GM21381 (cell line): Measurements from ENCODE around the gene PIGL.
"Not testable (repeated sequence)": the region's sequence is repeated elsewhere in the genome, so short reads cannot be mapped to it uniquely, and the experiment has no call there.

Experiments used
- ATAC-seq: cut with Tn5 transposase; IDR thresholded peaks from one replicate; pipeline ENCODE4 v1.9.1; 2021; ENCODE audit warnings: mild to moderate bottlenecking, moderate library complexity; ENCODE audit not compliant: unreplicated experiment

Gene PIGL

DNA sequence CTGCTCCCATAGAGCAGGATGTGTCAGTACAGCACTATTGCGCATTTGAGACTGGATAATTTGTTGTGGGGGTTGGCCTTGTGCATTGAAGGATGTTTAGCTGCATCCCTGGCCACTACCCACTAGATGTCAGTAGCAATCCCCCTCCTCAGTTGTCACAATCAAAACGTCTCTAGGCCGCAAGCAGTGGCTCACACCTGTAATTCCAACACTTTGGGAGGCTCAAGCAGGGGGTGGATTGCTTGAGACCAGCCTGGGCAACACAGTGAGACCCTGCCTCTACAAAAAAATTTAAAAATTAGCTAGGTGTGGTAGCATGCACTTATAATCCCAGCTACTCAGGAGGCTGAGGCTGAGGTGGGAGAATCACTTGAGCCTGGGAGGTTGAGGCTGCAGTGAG lies 87.8 kb downstream of the PIGL start:
- ATAC-seq, result no peak

DNA sequence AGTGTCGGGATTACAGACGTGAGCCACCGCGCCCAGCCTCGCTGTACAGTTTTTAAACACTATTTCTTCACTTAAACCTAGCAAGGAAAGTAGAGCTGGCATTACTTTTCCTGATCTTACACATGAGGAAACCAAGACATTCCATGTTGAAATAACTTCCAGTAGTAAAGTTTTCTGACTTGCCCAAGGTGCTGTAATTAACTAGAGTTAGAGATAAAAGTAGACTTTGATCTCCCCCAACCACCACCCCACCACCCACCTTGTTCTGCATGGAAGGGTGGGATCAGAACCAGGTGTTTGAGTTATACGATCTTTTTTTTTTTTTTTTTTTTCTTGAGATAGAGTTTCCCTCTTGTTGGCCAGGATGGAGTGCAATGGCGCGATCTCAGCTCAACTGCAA lies 89.2 kb downstream of the PIGL start:
- no peak for ATAC-seq

DNA sequence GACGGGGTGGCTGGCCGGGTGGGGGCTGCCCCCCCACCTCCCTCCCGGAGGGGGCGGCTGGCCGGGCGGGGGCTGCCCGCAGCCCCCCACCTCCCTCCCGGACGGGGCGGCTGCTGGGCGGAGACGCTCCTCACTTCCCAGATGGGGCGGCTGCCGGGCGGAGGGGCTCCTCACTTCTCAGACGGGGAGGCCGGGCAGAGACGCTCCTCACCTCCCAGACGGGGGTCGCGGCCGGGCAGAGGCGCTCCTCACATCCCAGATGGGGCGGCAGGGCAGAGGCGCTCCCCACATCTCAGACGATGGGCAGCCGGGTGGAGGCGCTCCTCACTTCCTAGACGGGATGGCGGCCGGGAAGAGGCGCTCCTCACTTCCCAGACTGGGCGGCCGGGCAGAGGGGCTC lies 95.1 kb downstream of the PIGL start:
- ATAC-seq, result not testable (repeated sequence)

DNA sequence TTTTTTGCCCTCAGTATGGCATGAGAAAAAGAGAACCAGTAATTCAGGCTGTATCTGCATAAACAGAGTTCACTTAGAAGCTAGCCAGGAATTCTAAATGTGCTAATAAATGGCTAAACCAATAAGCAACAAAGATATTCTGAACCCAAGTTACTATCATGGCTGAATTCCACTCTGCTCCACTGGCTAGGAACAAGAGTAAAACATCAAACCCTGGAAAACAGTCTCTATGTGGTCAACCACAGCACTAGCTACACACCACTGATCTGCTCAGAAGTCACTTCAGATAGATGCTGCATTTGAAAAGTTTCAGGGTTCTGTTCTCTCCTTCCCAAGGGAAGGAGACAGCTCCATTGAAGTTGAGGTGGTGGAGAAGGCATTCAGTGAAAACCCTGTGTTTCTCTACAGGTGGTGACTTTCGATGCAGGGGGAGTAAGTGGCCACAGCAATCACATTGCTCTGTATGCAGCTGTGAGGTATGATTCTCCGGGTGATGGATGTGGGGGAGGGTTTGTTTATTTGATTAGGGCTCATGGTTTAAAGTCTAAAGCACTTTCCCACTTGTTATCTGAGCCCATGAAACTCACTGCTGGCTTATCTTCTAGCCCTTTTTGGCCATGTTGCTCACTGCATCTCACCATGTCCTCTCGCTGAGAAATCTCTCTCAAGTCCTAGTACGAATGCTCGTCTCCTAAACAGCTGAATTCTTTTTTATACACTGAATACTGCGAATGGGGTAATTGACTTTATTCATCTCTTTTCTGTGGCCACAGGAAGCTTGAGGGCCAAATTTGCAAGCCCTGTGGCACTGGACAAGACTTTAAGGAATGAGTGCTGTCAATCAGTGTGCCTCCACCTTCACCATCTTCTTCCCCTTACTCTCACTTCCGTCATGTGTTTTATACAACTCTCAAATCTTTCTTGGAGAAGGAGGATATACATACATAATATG lies 96.4 kb downstream of the PIGL start:
- ATAC-seq, result no peak

DNA sequence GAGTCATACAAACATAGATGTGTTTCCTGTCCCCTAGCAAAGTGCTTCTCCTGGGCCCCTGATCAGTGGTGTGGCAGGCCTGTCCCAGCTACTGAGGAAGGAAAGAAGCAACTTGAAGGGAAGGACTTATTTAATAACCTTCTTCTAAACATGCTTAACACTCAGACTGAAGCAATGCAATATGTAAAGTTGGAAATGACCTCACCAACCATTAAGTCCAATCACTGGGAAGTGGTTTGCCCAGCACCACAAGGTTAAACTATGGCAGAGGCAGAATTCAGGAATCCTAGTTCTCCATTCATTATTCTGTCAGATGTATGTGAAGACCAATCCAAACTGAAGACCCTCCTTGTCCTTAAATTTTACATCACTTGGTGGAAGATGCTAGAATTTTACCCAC lies 97.2 kb downstream of the PIGL start:
- ATAC-seq, result no peak

DNA sequence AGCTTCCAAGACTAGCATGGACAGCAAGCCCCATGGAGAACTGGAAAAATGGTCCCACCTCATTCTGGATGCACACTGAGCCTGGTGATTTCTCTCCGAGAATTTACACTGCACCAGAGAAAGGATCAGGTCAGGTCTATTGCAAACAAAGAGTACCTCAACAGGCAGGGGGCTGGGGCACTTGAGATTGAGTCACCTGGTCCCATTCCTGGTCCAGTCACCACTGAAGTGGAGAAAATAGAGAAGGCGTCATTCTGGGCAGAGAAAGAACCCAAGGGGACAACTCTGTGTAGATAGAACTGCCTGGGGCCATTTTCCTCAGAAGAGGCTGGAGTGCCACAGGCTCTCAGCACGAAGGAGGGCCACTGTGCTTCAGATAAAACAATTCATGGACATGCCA lies 97.8 kb downstream of the PIGL start:
- no peak for ATAC-seq

DNA sequence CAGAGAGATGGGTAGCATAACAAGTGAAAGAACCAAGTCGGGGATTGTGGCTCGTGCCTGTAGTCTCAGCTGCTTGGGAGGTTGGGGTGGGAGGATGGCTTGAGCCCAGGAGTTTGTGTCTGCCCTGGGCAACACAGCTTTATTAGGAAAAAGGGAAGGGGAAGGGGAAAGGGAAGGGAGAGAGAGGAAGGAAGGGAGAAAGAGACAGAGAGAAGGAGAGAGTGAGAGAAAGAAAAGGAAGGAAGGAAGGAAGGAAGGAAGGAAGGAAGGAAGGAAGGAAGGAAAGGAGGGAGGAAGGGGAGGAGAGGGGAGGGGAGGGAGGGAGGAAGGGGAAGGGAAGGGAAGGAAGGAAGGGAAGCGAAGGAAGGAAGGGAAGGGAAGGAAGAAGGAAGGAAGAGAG lies 103.0 kb downstream of the PIGL start:
- no peak for ATAC-seq

DNA sequence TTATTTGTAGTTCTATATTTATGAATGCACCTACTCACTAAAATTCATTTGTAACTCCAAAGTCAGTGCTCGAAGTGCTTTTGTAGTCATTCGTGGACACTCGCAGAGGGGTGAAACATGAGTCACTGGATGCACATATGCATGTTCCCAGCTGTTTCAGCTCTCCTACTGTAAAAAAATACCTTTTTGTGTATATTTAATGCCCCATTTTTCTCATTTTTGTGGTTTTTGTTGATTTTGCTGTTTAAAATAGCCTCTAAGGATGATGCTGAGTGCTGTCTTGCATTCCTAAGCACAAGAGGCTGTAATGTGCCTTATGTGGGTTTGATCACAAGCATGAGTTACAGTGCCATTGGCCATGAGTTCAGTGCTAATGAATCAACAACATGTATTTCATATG lies 105.6 kb downstream of the PIGL start:
- no peak for ATAC-seq

DNA sequence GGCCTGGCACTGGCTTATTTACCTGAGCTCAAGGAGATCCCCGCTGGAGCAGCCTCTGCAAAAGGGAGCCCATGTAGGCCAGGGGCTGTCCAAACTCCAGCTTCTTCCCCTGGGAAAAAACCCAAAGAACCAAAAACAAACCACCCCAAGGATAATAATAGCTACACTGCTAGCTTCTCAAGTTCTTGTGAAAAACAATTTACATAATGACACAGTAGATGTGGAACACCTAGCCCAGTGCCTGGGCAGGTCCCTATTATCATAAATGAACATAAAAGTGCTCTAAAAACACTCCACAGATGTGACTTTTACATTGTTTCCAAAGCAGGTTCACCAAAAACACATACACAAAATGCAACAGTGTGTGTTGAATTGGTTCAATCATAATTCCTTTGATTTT lies 109.0 kb downstream of the PIGL start:
- ATAC-seq, result no peak

DNA sequence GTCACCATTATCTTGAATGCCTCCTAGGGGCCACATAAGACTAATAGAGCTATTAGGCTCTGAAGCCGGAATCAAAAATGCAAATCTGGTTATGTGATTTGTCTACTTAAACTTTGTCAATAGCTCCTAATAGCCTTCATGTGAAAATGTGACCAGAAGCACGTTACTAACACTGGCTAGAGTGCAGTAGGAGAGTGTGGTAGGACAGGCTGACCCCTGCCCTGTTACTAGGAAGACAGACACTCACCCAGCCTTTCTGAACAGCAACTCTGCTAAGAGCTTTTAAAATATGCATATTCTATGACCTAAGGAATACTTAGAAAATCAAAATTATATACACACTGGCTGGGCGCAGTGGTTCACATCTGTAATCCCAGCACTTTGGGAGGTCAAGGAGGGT lies 110.0 kb downstream of the PIGL start:
- no peak for ATAC-seq

DNA sequence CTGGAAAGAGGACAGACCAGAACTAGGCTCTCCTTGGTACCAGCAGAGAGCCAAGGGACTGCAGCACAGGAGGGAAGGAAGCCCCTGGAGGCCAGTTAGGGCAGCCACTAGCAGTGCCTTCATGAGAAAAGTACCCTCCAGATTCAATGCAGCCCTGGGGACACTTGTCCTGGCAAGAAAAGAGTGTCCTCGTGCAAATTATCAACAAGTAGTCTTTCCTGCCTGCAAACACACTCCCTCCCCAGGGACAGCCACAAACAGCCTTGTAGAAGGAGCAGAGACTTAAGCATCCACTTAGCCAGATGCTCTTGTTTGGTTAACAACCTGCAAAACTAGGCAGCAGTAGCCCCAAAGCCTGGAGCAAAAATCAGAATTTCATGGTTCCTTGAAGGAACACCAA lies 112.0 kb downstream of the PIGL start:
- ATAC-seq, result no peak

DNA sequence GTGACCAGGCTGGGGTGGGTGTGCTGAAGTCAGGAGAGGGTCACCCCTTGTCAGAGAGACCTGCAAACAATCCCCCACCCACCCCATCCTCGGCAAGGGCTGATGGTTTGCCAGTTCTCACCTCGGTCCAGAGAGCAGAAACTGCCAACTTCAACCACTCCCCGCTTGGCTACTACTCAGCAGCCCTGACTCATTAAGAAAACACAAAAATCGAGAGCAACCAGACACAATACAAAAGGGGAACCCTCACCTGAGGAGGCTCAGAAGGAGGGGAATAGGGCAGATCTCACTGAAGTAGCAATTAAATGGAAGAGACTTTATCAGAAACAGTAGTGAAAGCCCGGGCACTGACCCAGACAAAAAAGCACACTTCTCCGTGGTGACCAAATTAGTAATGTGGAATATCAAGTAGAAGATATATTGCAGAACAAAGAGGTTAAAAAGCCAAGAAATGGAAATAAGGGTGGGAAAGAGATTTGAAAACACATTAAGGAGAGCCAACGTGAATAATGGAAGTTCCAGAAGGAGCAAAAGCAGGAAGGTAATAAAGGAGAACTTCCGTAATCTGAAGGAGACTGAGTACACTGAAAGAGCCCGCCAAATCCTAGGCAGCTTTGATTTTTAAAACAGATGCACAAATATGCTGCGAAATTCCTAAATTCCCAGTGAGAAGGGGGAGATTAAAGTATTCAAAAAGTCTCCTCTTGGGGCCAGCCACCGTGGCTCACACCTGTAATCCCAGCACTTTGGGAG lies 112.7 kb downstream of the PIGL start:
- no peak for ATAC-seq

DNA sequence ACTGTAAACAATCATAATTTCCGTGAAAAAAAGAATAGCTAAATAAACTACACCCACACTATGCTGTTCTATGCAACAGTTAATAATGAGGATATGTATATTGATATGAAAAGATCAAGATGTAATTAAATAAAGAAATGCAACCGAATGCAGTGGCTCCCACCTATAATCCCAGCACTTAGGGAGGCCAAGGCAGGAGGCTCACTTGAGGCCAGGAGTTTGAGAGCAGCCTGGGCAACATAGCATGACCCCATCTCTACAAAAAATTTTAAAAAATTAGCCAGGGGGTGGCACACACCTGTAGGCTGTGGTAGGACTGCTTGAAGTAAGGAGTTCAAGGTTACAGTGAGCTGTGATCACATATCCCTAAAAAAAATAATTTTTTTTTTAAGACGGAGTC lies 121.4 kb downstream of the PIGL start:
- ATAC-seq, result no peak

DNA sequence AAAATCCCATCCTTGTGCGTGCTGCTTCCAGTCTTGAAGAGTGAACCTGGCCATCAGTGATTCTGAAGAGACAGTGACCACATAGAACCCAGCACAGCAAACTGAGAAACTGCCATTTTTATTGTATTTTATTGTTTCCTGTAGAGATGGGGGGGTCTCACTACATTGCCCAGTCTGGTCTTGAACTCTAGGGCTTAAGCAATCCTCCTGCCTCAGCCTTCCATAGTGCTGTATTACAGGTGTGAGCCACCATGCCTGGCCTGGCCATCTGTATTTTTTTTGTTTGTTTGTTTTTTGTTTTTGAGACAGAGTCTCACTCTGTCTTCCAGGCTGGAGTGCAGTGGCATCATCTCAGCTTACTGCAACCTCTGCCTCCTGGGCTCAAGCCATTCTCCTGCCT lies 122.4 kb downstream of the PIGL start:
- ATAC-seq, result no peak

DNA sequence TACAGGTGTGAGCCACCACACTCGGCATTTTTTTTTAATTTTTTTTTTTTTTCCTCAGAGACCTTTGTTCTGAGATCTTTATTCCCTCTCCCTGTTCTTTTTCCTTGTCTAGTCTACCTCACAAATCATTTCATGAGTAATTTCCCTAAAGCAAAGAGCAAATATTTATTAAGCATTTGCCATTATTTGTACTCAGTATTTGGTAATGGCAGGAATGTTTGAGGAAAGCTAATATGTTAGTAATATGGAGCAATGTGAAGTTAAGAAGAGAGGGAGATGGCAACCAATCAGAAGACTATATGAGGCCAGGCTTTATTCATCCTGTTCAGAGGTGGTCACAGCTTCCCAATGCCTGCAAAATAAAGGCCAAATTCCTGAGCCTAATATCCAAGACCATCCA lies 122.9 kb downstream of the PIGL start:
- no peak for ATAC-seq

DNA sequence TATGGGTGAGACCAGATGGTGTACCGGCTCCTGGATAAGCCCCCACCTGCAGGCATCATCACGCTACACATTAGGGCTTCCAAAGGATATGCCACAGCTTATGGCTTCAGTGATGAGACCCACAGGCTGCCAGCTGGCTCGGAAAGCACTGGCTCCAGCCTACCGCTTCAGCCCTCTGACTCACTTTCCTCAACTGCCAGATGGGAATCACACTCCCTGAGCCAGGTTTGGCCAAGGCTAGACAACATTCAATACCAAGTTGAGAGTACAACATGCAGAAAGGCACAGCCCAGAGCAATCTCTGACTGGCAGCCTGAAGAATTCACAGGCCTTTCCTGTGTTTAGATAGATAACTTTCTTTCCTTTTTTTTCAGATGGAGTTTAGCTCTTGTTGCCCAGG lies 126.0 kb downstream of the PIGL start:
- ATAC-seq, result no peak

DNA sequence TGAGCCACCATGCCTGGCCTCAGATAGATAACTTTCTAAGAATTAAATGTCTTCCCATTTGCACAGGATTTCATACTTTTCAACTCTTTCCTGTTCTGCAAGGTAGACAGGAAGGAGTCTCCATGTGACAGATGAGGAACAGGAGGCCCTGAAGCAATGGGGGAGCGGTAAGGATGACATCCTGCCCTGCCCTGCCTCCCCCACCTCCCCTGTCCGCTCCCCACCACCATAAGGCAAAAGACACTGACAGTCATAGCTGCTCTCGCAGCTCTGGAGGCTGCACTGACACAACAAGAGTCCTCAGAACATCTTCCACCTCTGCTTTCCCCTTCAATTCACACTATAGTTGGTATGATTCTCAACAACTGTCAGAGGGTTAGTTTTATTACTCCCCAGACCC lies 126.6 kb downstream of the PIGL start:
- no peak for ATAC-seq

DNA sequence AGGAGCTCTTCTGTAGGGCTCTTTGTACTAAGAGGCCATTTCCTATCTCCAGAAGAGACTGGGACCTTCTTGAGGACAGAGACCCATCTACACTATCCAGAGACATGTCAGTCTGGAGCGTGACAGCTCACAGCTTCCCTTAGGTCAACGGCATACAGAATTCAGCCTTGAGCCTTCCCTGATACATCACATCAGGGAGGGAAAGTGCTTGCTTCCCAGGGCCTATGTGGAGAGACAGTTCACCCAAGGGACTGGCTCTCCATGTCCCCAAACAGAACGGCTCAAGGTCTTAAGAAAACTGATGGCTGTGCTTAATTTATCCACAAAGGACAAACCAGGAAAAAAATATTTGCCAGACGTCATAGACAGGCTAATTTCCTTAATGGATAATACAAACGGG lies 128.6 kb downstream of the PIGL start:
- ATAC-seq, result no peak

DNA sequence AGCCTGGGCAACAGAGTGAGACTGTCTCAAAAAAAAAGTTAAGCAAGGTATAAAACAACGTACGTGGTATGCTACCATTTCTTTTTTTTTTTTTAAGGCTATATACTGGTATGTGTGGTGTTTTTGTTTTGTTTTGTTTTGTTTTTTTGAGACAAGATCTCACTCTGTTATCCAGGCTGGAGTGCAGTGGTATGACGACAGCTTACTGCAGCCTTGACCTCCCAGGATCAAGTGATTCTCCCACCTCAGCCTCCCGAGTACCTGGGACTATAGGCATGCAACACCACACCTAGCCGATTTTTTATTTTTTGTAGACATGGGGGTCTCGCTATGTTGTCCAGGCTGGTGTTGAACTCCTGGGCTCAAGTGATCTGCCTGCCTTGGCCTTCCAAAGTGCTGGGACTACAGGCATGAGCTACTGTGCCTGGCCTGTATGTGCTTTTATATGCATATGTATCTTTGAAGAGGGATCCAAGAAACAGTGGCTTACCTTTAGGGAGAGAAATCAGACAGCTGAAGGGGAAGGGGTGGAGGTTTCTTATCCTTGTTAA lies 129.8 kb downstream of the PIGL start:
- no peak for ATAC-seq

DNA sequence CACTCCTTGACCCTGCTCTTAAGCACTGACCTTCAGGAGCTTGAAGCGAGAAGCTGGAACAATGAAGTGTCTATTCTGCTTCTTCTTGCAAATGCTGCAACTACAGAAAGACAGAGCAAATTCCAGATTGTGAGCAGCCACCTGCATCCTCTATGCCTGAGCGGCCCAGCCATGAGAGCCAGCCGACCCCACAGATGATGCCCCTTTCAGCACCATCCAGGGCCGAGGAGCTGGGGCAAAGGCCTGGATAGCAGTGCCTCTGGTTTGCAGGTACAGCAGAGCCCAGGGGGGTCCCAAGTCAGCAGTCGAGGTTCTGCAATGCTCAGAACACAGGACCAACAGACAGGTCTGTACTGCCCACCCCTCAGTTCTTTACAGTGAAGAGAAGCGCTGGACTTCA lies 131.6 kb downstream of the PIGL start:
- no peak for ATAC-seq

DNA sequence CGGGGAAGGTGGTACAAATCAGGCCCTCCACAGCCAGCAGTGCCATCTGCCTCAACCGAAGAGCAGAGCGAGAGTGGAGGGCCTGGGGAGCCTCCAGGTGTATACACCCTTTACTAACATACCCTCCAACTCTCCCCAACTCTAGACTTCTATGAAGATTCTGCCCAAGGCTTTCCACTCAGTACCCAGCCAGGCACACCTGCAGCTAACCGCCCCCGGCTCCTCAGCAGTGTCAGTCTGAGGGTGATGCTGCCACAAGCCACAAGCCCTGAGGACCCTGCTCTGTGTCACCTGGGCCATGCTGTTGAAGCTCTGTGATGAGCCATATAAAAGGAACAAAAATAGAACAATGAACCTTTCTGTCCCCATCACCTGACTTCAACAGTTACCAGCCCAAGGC lies 132.4 kb downstream of the PIGL start:
- no peak for ATAC-seq

DNA sequence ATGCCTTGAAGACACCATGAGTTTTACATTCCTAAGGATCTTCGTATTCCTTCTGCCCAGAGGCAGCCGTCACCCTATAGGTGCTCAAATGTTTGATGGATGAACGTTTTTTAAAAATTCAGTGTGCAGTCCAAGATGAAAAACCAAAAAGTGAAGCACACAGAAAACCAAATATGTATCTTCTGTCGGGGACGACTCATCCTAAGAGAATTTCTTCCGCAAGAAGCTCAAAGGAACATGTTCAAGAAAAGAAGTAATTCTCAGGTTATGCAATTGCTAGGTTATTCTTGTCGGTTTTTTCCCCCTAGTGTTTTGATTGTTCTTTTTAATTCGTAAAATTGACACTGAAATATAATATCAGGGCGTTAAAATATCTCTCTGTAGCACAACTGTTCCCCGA lies 134.8 kb downstream of the PIGL start:
- ATAC-seq, result no peak
